ENCODE data around the gene NKG7.

DNA sequence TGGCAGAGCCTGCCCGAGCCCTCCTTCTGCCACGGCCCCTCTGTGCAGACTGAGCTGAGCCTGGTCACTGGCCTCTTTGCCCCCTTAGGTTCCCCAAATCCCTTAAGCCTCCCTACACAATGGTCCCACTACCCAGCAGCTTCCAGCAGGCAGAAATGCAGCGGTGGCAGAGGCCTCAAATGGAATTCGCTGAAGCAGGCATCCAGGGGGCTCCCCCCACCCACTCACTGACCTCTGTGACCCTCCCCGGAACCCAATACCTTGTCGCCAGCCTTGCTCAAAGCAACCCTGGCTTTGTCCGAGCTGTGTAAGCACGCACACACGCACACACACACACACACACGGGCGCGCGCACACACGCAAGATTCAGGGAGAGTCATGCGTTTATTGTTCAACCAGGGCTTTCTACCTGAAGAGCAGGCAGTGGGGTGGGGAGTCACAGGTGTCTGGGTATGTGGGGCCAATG is 15.5 kb upstream of the NKG7 start, which contains the start of gene LIM2:
- TF ChIP-seq CTCF (conservative IDR thresholded peaks at IDR 0.05; ENCODE audit: low read depth in 2 of 2) (no peak), EZH2 (IDR thresholded peaks at IDR 0.05; ENCODE audit: low read depth, unreplicated experiment) (no peak), ZNF331 (CRISPR knock-in tag; IDR thresholded peaks at IDR 0.05; ENCODE audit: low read depth) (no peak), STAT1 (IDR thresholded peaks at IDR 0.05; ENCODE audit: unreplicated experiment) (no peak), POLR2AphosphoS5 (IDR thresholded peaks at IDR 0.05; ENCODE audit: low read depth) (no peak), JUNB (IDR thresholded peaks at IDR 0.05; ENCODE audit: unreplicated experiment) (no peak), EZH2phosphoT487 (IDR thresholded peaks at IDR 0.05; ENCODE audit: unreplicated experiment) (no peak), CREB1 (CRISPR knock-in tag; IDR thresholded peaks at IDR 0.05; ENCODE audit: low read depth) (no peak)
- TF ChIP-seq, protein P1, sequence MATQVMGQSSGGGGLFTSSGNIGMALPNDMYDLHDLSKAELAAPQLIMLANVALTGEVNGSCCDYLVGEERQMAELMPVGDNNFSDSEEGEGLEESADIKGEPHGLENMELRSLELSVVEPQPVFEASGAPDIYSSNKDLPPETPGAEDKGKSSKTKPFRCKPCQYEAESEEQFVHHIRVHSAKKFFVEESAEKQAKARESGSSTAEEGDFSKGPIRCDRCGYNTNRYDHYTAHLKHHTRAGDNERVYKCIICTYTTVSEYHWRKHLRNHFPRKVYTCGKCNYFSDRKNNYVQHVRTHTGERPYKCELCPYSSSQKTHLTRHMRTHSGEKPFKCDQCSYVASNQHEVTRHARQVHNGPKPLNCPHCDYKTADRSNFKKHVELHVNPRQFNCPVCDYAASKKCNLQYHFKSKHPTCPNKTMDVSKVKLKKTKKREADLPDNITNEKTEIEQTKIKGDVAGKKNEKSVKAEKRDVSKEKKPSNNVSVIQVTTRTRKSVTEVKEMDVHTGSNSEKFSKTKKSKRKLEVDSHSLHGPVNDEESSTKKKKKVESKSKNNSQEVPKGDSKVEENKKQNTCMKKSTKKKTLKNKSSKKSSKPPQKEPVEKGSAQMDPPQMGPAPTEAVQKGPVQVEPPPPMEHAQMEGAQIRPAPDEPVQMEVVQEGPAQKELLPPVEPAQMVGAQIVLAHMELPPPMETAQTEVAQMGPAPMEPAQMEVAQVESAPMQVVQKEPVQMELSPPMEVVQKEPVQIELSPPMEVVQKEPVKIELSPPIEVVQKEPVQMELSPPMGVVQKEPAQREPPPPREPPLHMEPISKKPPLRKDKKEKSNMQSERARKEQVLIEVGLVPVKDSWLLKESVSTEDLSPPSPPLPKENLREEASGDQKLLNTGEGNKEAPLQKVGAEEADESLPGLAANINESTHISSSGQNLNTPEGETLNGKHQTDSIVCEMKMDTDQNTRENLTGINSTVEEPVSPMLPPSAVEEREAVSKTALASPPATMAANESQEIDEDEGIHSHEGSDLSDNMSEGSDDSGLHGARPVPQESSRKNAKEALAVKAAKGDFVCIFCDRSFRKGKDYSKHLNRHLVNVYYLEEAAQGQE (IDR thresholded peaks at IDR 0.05; ENCODE audit: unreplicated experiment) = no peak
